Ovary (tissue), 3 donors: ENCODE measurements around the gene CACNG3.

Experiments
- POLR2A ChIP-seq: fragments of 450-650 bp; IDR thresholded peaks from one replicate; pipeline ENCODE4 v1.6.1; 2017; ENCODE audit warnings: antibody characterized with exemption, mild to moderate bottlenecking, moderate library complexity
- TF ChIP-seq, protein P1 (sequence below), 3 donors: fragments of 450-650 bp in 2 of 3; fragments of 200-600 bp in 1 of 3; IDR thresholded peaks; one replicate each; pipeline versions ENCODE4 v1.5.1 to v1.8.0; 2016 to 2022; ENCODE audit warnings: antibody characterized with exemption in 3 of 3, mild to moderate bottlenecking in 1 of 3
- donor health status: DM: no; HTN: no; CAD: no.

DNA sequence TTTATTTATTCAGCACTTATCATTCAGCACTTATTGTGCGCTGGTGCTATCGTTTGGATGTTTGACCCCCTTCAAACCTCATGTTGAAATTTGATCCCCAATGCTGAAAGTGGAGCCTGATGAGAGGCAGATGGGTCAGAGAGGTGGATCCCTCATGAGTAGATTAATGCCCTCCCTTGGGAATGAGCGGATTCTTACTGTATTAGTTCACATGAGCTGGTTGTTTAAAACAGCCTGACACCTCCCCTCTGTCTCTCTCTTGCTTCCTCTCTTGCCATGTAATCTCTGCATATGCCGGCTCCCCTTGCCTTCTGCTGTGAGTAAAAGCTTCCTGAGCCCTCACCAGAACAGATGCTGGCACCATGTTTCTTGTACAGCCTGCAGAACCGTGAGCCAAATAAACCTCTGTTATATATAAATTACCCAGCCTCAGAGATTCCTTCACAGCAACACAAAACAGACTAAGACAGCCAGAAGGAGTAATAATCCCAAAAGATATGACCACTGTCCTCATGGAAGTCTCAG is 111.1 kb downstream of the CACNG3 start:
- TF ChIP-seq, protein P1, sequence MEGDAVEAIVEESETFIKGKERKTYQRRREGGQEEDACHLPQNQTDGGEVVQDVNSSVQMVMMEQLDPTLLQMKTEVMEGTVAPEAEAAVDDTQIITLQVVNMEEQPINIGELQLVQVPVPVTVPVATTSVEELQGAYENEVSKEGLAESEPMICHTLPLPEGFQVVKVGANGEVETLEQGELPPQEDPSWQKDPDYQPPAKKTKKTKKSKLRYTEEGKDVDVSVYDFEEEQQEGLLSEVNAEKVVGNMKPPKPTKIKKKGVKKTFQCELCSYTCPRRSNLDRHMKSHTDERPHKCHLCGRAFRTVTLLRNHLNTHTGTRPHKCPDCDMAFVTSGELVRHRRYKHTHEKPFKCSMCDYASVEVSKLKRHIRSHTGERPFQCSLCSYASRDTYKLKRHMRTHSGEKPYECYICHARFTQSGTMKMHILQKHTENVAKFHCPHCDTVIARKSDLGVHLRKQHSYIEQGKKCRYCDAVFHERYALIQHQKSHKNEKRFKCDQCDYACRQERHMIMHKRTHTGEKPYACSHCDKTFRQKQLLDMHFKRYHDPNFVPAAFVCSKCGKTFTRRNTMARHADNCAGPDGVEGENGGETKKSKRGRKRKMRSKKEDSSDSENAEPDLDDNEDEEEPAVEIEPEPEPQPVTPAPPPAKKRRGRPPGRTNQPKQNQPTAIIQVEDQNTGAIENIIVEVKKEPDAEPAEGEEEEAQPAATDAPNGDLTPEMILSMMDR (IDR thresholded peaks at IDR 0.05): no peak
- TF ChIP-seq POLR2A: no peak
